Measurements from ENCODE around the gene HEYL.
"Not testable (repeated sequence)": the region's sequence is repeated elsewhere in the genome, so short reads cannot be mapped to it uniquely, and the experiment has no call there.

The HEYL gene

GRCh38 chr1:39617488-39618049, 21.9 kb downstream of the HEYL start:
- FAIRE-seq (no peak), DNase-seq (ENCODE audit: extremely low spot score, insufficient read length, low read depth) (no peak)

GRCh38 chr1:39615086-39615673, 24.3 kb downstream of the HEYL start:
- FAIRE-seq (no peak), DNase-seq (ENCODE audit: extremely low spot score, insufficient read length, low read depth) (no peak)

GRCh38 chr1:39614488-39614887, 25.0 kb downstream of the HEYL start:
- DNase-seq (ENCODE audit: extremely low spot score, insufficient read length, low read depth) (no peak), FAIRE-seq (no peak)

GRCh38 chr1:39613250-39613649, 26.2 kb downstream of the HEYL start:
- FAIRE-seq, result no peak
- DNase-seq (ENCODE audit: extremely low spot score, insufficient read length, low read depth), result no peak

- peak; percentile 60 for DNase-seq (ENCODE audit: extremely low spot score, insufficient read length, low read depth)
- FAIRE-seq, result peak; percentile 73
These were observed 29.7 kb downstream of the HEYL start for GRCh38 chr1:39609618-39610331.

- no peak for DNase-seq (ENCODE audit: extremely low spot score, insufficient read length, low read depth)
- FAIRE-seq, result no peak
These were observed 30.5 kb downstream of the HEYL start for GRCh38 chr1:39608921-39609320.

- FAIRE-seq; DNase-seq (ENCODE audit: extremely low spot score, insufficient read length, low read depth): not testable (repeated sequence)
These were observed 35.8 kb downstream of the HEYL start for GRCh38 chr1:39603677-39604076.

GRCh38 chr1:39601667-39602255, 37.7 kb downstream of the HEYL start:
- FAIRE-seq; DNase-seq (ENCODE audit: extremely low spot score, insufficient read length, low read depth): not testable (repeated sequence)

- DNase-seq (ENCODE audit: extremely low spot score, insufficient read length, low read depth), result no peak
- no peak for FAIRE-seq
These were observed 43.3 kb downstream of the HEYL start for GRCh38 chr1:39596163-39596562.

GRCh38 chr1:39593386-39593785, 46.1 kb downstream of the HEYL start:
- no peak for DNase-seq (ENCODE audit: extremely low spot score, insufficient read length, low read depth)
- no peak for FAIRE-seq

- DNase-seq (ENCODE audit: extremely low spot score, insufficient read length, low read depth) (no peak), FAIRE-seq (no peak)
These were observed 47.4 kb downstream of the HEYL start for GRCh38 chr1:39592069-39592468.

- no peak for DNase-seq (ENCODE audit: extremely low spot score, insufficient read length, low read depth)
- FAIRE-seq, result no peak
These were observed 48.9 kb downstream of the HEYL start for GRCh38 chr1:39590546-39590945.

- DNase-seq (ENCODE audit: extremely low spot score, insufficient read length, low read depth) (no peak), FAIRE-seq (no peak)
These were observed 53.5 kb downstream of the HEYL start for GRCh38 chr1:39585933-39586332.

GRCh38 chr1:39576016-39576657, 63.3 kb downstream of the HEYL start:
- DNase-seq (ENCODE audit: extremely low spot score, insufficient read length, low read depth) (no peak), FAIRE-seq (no peak)

GRCh38 chr1:39575191-39576015, 64.0 kb downstream of the HEYL start:
- FAIRE-seq (peak; percentile 45), DNase-seq (ENCODE audit: extremely low spot score, insufficient read length, low read depth) (no peak)

- no peak for DNase-seq (ENCODE audit: extremely low spot score, insufficient read length, low read depth)
- no peak for FAIRE-seq
These were observed 64.8 kb downstream of the HEYL start for GRCh38 chr1:39574646-39575045.

Measured in GM18507 (cell line).